Suprapubic skin (tissue), 4 donors: ENCODE measurements around the gene SLC41A1.

Experiments
- CTCF ChIP-seq, 2 donors: fragments of 200-600 bp in 1 of 2; fragments of 450-650 bp in 1 of 2; sonication (generic) in 1 of 2; IDR thresholded peaks; one replicate each; pipeline ENCODE4 v1.5.1; 2016 to 2019; ENCODE audit warnings: antibody characterized with exemption in 2 of 2, mild to moderate bottlenecking in 1 of 2, moderate library complexity in 1 of 2
- EP300 ChIP-seq: sonication (generic); formaldehyde crosslinking; IDR thresholded peaks from one replicate; pipeline ENCODE4 v1.6.1; 2017; ENCODE audit warnings: antibody characterized with exemption
- POLR2A ChIP-seq, 2 donors: fragments of 450-650 bp; IDR thresholded peaks; one replicate each; pipeline ENCODE4 v1.6.1; 2017; ENCODE audit warnings: antibody characterized with exemption in 2 of 2, mild to moderate bottlenecking in 2 of 2, moderate library complexity in 2 of 2
- POLR2AphosphoS5 ChIP-seq, 3 donors: sonication (generic); formaldehyde crosslinking; IDR thresholded peaks; one replicate each; pipeline ENCODE4 v1.6.1; 2017; ENCODE audit warnings: antibody characterized with exemption in 3 of 3

- TF ChIP-seq CTCF (IDR thresholded peaks at IDR 0.05) (no peak), POLR2A (IDR thresholded peaks at IDR 0.05) (no peak), EP300 (no peak), POLR2AphosphoS5 (IDR thresholded peaks at IDR 0.05) (no peak)
These were observed 12.6 kb downstream of the SLC41A1 start for GRCh38 chr1:205800427-205800826.
